Effector memory CD4-positive, alpha-beta T cell (primary cell): ENCODE results near the gene RAB5IF.
"Not testable (repeated sequence)": the region's sequence is repeated elsewhere in the genome, so short reads cannot be mapped to it uniquely, and the experiment has no call there.

Experiments
- DNase-seq, 3 donors: peaks; one replicate each; pipeline ENCODE4 v3.0.0-alpha.2; 2020
- H3K27ac ChIP-seq: 2 replicates; pipeline ENCODE4 v1.7.0; 2013; ENCODE audit warnings: mild to moderate bottlenecking, low read length, moderate library complexity; ENCODE audit not compliant: insufficient read depth, poor library complexity, severe bottlenecking
- H3K27me3 ChIP-seq: replicated peaks from 2 replicates; pipeline ENCODE4 v1.7.0; 2013; ENCODE audit warnings: mild to moderate bottlenecking, low read length; ENCODE audit not compliant: insufficient read depth, control insufficient read depth, poor library complexity, severe bottlenecking
- H3K36me3 ChIP-seq: 2 replicates; pipeline ENCODE4 v1.7.0; 2013; ENCODE audit warnings: mild to moderate bottlenecking, low read length, moderate library complexity; ENCODE audit not compliant: control insufficient read depth, insufficient read depth
- H3K4me1 ChIP-seq: 2 replicates; pipeline ENCODE4 v1.7.0; 2013; ENCODE audit warnings: low read length, mild to moderate bottlenecking; ENCODE audit not compliant: control insufficient read depth, insufficient read depth, poor library complexity, severe bottlenecking
- H3K4me3 ChIP-seq: 2 replicates; pipeline ENCODE4 v1.7.0; 2013; ENCODE audit warnings: low read length, low read depth, mild to moderate bottlenecking; ENCODE audit not compliant: insufficient read depth, poor library complexity, severe bottlenecking
- H3K9me3 ChIP-seq: 2 replicates; pipeline ENCODE4 v1.7.0; 2013; ENCODE audit warnings: mild to moderate bottlenecking, low read length, moderate library complexity; ENCODE audit not compliant: control insufficient read depth

RAB5IF gene

DNA sequence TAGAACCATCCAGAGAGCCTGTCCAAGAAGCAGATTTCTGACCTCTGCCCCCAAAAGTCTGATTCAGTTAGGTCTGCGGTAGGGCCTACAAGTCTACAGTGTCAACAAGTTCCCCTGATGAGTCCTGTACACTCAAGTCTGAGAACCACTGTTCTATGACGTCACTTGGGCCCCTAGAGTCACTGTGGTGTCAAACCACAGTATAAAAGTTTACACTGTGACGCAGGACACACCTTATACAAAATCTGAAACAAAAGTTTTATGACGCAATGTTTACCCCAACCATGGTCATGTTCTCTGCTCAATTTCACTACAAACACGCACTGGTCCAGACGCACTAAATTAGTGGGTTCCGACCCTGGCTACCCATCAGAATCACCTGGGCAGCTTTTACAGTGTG is 22.5 kb downstream of the RAB5IF start:
- Histone ChIP-seq H3K4me3 (no peak overlapping the region), H3K27me3 (no peaks in the 10 kb centered on the region), H3K4me1 (peaks cover 18% of the 10 kb centered on the region), H3K36me3 (peaks cover 54% of the 10 kb centered on the region), H3K27ac (no peak overlapping the region), H3K9me3 (no peaks in the 10 kb centered on the region)
- no peak for DNase-seq

DNA sequence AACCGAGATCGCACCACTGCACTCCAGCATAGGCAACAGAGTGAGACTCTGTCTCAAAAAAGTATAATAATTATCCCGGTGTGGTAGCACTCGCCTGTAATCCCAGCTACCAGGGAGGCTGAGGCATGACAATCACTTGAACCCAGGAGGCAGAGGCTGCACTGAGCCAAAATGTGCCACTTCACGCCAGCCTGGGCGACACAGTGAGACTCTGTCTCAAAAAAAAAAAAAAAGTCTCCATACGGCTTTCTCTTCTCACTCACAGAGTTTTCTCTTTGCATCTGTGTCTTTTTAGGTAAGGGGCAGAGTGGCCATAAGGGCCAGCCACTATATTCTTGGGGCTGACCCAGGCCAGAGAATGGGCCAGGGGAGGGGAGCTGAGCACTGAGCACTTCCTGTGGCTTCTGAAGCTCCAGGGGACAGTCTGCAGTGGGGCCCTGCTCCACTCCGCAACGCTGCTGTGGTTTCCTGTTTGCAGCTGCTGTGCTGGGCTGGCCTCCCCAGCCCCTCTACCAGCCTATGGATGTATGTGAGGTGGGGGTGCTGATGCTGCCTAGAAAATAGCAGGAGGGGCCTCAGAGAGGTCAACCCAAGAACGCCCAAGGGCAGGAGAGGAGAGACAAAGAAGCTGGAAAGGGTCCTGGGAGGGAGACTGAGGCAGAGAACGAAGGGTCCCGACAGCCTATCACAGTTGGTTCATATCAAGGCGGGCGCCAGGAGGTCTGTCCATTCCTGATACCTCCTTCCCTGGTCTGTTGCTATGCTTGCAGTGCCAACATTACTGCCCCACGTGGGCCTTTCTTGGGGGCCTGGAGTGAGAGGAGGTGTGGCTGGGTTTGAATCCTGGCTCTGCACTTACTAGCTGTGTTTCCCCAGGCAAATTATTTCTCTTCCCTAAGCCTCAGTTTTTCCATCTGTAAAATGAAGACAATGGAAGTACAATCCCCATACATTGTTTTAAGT is 24.4 kb downstream of the RAB5IF start:
- no peaks in the 10 kb centered on the region for H3K27me3 ChIP-seq
- peaks cover 53% of the 10 kb centered on the region for H3K36me3 ChIP-seq
- H3K9me3 ChIP-seq, result no peaks in the 10 kb centered on the region
- H3K4me3 ChIP-seq, result peak overlapping the region; percentile 10
- H3K4me1 ChIP-seq, result peaks cover 18% of the 10 kb centered on the region
- peak; percentile 8 to 16 (median 15) for DNase-seq
- peak overlapping the region; percentile 47 for H3K27ac ChIP-seq

DNA sequence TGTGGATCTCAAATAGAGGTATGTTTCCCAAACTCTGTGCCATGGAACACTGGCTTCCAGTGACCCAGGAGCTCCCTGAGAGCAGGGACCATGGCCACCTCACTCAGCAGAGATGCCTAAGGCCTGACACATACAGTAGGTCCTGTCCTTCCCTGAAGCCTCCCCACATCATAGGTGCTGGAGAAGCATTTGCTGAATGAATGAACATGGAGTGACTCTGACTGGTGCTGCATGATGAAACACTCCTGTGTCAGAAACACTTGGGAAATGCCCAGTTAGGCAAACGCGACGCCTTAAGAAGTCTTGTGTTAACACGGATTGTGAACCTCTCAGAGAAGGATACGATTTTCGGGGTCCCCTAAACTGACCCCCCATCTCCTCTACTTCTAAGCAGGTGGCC is 26.1 kb downstream of the RAB5IF start:
- no peak for DNase-seq
- no peaks in the 10 kb centered on the region for H3K27me3 ChIP-seq
- H3K27ac ChIP-seq, result no peak overlapping the region

DNA sequence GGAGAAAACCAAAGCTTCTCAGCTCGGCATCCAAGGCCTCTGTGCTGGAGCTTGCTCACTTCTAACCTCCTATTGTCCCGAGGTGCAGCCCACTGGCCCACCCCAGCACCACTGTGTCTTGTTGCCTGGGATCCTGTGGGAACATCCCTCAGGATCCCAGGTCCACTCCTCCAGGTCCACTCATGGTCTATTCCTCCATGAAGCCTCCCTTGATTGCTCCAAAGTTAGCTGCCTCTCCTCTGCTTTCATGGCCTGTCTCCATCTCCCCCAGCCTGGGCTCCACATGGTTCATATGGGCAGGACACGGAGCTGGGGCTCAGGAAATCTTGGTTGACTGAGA is 26.5 kb downstream of the RAB5IF start:
- no peak for DNase-seq
- Histone ChIP-seq H3K36me3 (peaks cover 62% of the 10 kb centered on the region), H3K27ac (no peak overlapping the region), H3K4me3 (no peak overlapping the region), H3K9me3 (no peaks in the 10 kb centered on the region), H3K4me1 (peaks cover 22% of the 10 kb centered on the region), H3K27me3 (no peaks in the 10 kb centered on the region)

More for the DNA sequence above, 26.1 kb downstream of the RAB5IF start:
- Histone ChIP-seq H3K36me3 (peaks cover 61% of the 10 kb centered on the region), H3K9me3 (no peaks in the 10 kb centered on the region), H3K4me1 (peaks cover 22% of the 10 kb centered on the region), H3K4me3 (no peak overlapping the region)

DNA sequence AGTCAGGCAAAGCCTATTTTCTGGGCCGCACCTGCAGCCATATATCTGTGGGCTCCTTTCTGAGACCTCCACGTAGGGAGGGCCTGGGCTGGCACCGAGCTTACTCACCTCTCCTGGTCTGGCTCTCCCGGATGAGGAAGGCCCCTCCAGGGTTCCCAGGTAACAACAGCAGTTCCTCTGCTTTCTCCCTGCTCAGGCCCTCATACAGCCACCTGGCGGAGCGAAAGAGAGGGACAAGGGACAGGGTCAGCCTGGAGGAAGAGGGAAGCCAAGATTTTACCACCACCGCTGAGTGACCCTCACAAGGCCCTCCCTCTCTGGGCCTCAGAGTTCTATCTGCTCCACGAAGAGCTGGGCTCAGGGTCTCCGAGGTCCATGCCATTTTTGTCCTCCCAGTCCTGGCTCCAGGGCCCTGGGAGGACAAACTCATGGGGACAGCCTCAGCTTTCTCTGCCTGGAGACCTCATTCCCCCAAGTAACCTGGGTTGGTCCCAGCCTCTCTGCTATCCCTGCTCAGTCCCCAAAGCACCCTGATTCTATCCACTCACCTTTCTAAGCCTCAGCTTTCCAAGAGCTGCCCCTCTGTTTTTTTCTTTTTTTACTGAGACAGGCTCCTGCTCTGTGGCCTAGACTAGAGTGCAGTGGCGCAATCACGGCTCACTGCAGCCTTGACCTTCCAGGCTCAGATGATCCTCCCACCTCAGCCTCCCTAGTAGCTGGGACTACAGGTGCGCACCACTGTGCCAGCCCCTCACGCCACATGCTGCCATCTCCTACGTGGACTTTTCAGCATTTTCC is 27.1 kb downstream of the RAB5IF start:
- Histone ChIP-seq H3K4me3 (no peak overlapping the region), H3K27me3 (no peaks in the 10 kb centered on the region), H3K36me3 (peaks cover 57% of the 10 kb centered on the region), H3K4me1 (peaks cover 22% of the 10 kb centered on the region), H3K9me3 (no peaks in the 10 kb centered on the region), H3K27ac (no peak overlapping the region)
- no peak for DNase-seq

DNA sequence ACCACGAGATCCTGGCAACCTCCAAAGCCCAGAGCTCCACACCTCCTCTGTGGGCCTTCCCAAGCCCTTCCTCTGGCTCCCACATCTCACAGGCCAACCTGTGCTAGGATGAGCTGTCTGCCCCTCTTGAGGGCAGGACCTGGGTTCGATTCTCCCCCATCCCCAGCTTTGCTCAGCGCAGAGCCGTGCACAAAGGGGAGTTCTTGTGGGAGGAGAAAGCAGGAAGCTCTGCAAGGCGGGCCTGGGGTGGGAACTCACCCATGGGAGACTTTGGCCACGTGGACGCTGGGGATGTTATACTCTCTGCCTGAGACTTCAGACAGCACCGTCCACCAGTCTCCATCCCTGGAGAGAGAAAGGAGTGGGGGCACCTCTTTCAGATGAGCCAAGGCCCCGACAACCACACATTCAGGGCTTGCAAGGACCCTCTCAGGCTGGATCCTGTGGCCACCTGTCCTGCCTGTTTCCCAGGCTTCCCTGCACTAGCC is 27.8 kb downstream of the RAB5IF start:
- H3K36me3 ChIP-seq, result peaks cover 51% of the 10 kb centered on the region
- H3K27ac ChIP-seq, result no peak overlapping the region
- H3K4me1 ChIP-seq, result peaks cover 22% of the 10 kb centered on the region
- no peaks in the 10 kb centered on the region for H3K27me3 ChIP-seq
- H3K9me3 ChIP-seq, result no peaks in the 10 kb centered on the region
- H3K4me3 ChIP-seq, result no peak overlapping the region
- no peak for DNase-seq

DNA sequence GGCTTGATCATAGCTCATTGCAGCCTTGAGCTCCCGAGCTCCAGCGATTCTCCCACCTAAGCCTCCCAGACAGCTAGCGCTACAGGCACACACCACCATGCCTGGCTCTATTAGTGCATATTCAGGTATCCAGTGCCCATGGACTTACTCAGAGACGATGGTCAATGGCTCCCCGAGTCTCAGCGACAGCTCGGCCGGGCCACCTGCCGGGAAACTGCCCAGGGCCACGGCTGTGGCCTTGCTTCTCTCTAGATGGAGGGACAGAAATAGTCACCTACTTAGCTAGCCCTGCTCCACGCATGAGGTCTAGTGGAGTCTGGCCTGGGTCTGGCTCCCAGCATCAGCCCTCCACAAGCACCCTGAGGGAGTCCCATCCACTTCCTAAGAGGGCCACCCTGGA is 28.8 kb downstream of the RAB5IF start:
- Histone ChIP-seq H3K9me3 (no peaks in the 10 kb centered on the region), H3K27ac (no peak overlapping the region), H3K4me1 (peaks cover 21% of the 10 kb centered on the region), H3K36me3 (peaks cover 61% of the 10 kb centered on the region), H3K4me3 (no peak overlapping the region), H3K27me3 (no peaks in the 10 kb centered on the region)
- no peak for DNase-seq

DNA sequence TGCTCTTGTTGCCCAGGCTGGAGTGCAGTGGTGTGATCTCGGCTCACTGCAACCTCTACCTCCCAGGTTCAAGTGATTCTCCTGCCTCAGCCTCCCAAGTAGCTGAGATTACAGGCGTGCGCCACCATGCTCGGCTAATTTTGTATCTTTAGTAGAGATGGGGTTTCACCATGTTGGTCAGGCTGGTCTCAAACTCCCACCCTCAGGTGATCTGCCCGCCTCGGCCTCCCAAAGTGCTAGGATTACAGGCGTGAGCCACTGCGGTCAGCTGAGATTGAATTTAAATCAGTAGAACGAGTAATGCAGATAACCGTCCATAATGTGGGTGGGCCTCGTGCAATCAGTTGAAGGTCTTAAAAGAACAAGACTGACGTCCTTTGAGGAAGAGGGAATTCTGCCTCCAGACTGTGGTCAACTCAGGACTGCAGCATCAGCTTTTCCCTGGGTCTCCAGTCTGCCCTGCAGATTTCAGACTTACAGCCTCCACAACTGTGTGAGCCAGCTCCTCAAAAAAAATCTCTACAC is 33.4 kb downstream of the RAB5IF start:
- H3K27me3 ChIP-seq, H3K4me3 ChIP-seq, DNase-seq, H3K9me3 ChIP-seq, H3K27ac ChIP-seq: not testable (repeated sequence)
- Histone ChIP-seq H3K4me1 (peaks cover 22% of the 10 kb centered on the region), H3K36me3 (peaks cover 52% of the 10 kb centered on the region)

DNA sequence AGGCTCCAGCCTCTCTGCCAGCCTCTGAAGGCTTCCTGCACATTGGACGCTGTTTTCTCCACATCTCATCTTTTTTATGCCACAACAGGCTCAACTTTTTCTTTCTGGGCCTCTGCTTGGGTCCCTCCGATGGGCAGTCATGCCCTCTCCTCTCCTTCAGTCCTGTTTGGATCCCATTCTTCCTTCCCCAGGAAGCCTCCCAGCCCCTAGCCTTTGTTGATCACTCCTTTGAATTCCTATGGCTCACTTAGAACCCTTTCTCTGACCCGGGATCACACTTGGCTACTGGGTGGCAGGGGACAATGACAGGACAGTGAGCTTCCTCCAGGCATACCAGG is 35.9 kb downstream of the RAB5IF start:
- Histone ChIP-seq H3K36me3 (peaks cover 32% of the 10 kb centered on the region), H3K4me3 (no peak overlapping the region), H3K9me3 (no peaks in the 10 kb centered on the region), H3K4me1 (peaks cover 29% of the 10 kb centered on the region), H3K27me3 (no peaks in the 10 kb centered on the region), H3K27ac (peak overlapping the region; percentile 32)
- no peak for DNase-seq

DNA sequence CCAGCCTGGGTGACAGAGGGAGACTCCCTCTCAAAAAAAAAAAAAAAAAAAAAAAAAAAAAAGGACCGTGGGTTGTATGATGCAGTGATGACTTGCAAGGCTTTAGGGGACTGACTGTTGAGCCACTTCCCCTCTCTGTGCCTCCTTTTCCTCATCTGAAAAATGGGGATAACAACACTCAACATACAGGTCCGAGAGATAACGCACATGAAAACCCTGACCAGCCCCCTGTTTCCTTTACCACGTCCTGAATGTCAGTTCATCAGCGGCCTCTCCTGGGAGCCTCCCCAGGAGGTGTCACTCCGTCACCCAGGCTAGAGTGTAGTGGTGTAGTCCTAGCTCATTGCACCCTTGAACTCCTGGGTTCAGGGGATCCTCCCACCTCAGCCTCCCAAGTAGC is 36.6 kb downstream of the RAB5IF start:
- H3K27ac ChIP-seq, result peak overlapping the region; percentile 25
- H3K9me3 ChIP-seq, result no peaks in the 10 kb centered on the region
- H3K27me3 ChIP-seq, result no peaks in the 10 kb centered on the region
- H3K36me3 ChIP-seq, result peaks cover 28% of the 10 kb centered on the region
- H3K4me3 ChIP-seq, result no peak overlapping the region
- no peak for DNase-seq
- H3K4me1 ChIP-seq, result peaks cover 31% of the 10 kb centered on the region
